HG03159 (cell line): Measurements from ENCODE around the gene UBE3A.

Experiments
- ATAC-seq: cut with Tn5 transposase; IDR thresholded peaks from one replicate; pipeline ENCODE4 v1.9.1; 2021; ENCODE audit warnings: mild to moderate bottlenecking, moderate library complexity; ENCODE audit not compliant: unreplicated experiment

Gene UBE3A

GRCh38 chr15:25335279-25335678 is 103.5 kb downstream of the UBE3A start:
- no peak for ATAC-seq

- ATAC-seq = no peak
These were observed 105.8 kb downstream of the UBE3A start for GRCh38 chr15:25333049-25333448.

GRCh38 chr15:25332306-25332705 is 106.5 kb downstream of the UBE3A start:
- ATAC-seq = no peak

GRCh38 chr15:25331860-25332259 is 107.0 kb downstream of the UBE3A start:
- ATAC-seq = no peak

GRCh38 chr15:25331404-25331803 is 107.4 kb downstream of the UBE3A start:
- ATAC-seq = no peak

- ATAC-seq = no peak
These were observed 109.1 kb downstream of the UBE3A start for GRCh38 chr15:25329696-25330095.

- no peak for ATAC-seq
These were observed 111.1 kb downstream of the UBE3A start for GRCh38 chr15:25327686-25328085.

GRCh38 chr15:25325187-25325586 is 113.6 kb downstream of the UBE3A start:
- ATAC-seq = no peak

GRCh38 chr15:25323420-25323819 is 115.4 kb downstream of the UBE3A start:
- ATAC-seq = no peak

GRCh38 chr15:25287823-25288222 is 151.0 kb downstream of the UBE3A start:
- ATAC-seq = no peak
